Amygdala (tissue), 56 donors: Measurements from ENCODE around the gene GLB1L3.
A peak's percentile ranks its signal among the peaks of the same experiment; 100 is the strongest.
"Not testable (repeated sequence)": the region's sequence is repeated elsewhere in the genome, so short reads cannot be mapped to it uniquely, and the experiment has no call there.

Experiments used
- DNase-seq, 56 donors: peaks; one replicate each; lab custom pipeline; 2025; lab: John Stamatoyannopoulos, UW

The GLB1L3 gene

GRCh38 chr11:134272381-134273316 is 3.5 kb upstream of the GLB1L3 start:
- DNase-seq, result no peak

GRCh38 chr11:134273317-134273712 is 2.9 kb upstream of the GLB1L3 start:
- no peak for DNase-seq

- DNase-seq, result no peak
These were observed 1.0 kb upstream of the GLB1L3 start for GRCh38 chr11:134275188-134275533.

- peak in 1 of 56 donors; percentile 10 for DNase-seq
These were observed 410 bp downstream of the GLB1L3 start for GRCh38 chr11:134276396-134277182.

GRCh38 chr11:134277183-134278001 is 1.2 kb downstream of the GLB1L3 start:
- no peak for DNase-seq

GRCh38 chr11:134278356-134278755 is 2.2 kb downstream of the GLB1L3 start:
- no peak for DNase-seq

GRCh38 chr11:134281635-134282034 is 5.5 kb downstream of the GLB1L3 start:
- DNase-seq, result not testable (repeated sequence)

GRCh38 chr11:134282121-134283045 is 6.2 kb downstream of the GLB1L3 start:
- DNase-seq, result no peak

- no peak for DNase-seq
These were observed 7.5 kb downstream of the GLB1L3 start for GRCh38 chr11:134283461-134284230.

- not testable (repeated sequence) for DNase-seq
These were observed 8.2 kb downstream of the GLB1L3 start for GRCh38 chr11:134284349-134284748.

GRCh38 chr11:134287561-134287960 is 11.4 kb downstream of the GLB1L3 start:
- no peak for DNase-seq

GRCh38 chr11:134288486-134288885 is 12.3 kb downstream of the GLB1L3 start:
- no peak for DNase-seq

- DNase-seq, result no peak
These were observed 13.0 kb downstream of the GLB1L3 start for GRCh38 chr11:134289167-134289566.

- no peak for DNase-seq
These were observed 13.6 kb downstream of the GLB1L3 start for GRCh38 chr11:134289789-134290188.

GRCh38 chr11:134290646-134291045 is 14.5 kb downstream of the GLB1L3 start:
- no peak for DNase-seq

GRCh38 chr11:134291196-134291595 is 15.0 kb downstream of the GLB1L3 start:
- no peak for DNase-seq

GRCh38 chr11:134292661-134293060 is 16.5 kb downstream of the GLB1L3 start:
- no peak for DNase-seq
